Lower leg skin (tissue), 4 donors: Measurements from ENCODE around the gene TRMT112. TPM values are rescaled to one million over a fixed set of nuclear protein-coding genes. Genes with fewer than 3 reads are reported as not detected.
A peak's percentile ranks its signal among the peaks of the same experiment; 100 is the strongest.

ENCODE experiments used
- DNase-seq, 2 donors: peaks; one replicate each; pipeline ENCODE4 v3.0.0-alpha.2; 2019; ENCODE audit warnings: low spot score in 2 of 2
- H3K4me3 ChIP-seq: fragments of 200-600 bp; sonication (generic); 2 replicates; pipeline ENCODE4 v1.5.1; 2017; ENCODE audit warnings: mild to moderate bottlenecking, low read depth; ENCODE audit not compliant: poor library complexity, severe bottlenecking
- CTCF ChIP-seq, 3 donors: fragments of 450-650 bp; IDR thresholded peaks; one replicate each; pipeline ENCODE4 v1.5.1; 2016; ENCODE audit warnings: antibody characterized with exemption in 3 of 3, mild to moderate bottlenecking in 3 of 3, moderate library complexity in 2 of 3
- POLR2A ChIP-seq, 2 donors: fragments of 450-650 bp; IDR thresholded peaks; one replicate each; pipeline ENCODE4 v1.6.1; 2016 to 2017; ENCODE audit warnings: antibody characterized with exemption in 2 of 2, mild to moderate bottlenecking in 1 of 2, moderate library complexity in 1 of 2
- WGBS, 2 donors: methylation state at CpG; one replicate each; pipeline ENCODE4 v1.1.5; 2018; 5-methylcytosine and 5-hydroxymethylcytosine counted together
- intact Hi-C: fragments of 100-400 bp; cut with DNase I; formaldehyde crosslinking; loops from one replicate; pipeline ENCODE4 v1.15.0; 2023; ENCODE audit warnings: low total_unique reads
- total RNA-seq, 4 donors: library from RNA; depleted of rRNA; stranded (reverse); fragments of >200 nt; gene quantifications; one replicate each; pipeline ENCODE4 v1.1.0, GENCODE V29; 2016

Gene TRMT112
- total RNA-seq, 4 donors from 2014 or later: 199 to 356 (median 255) TPM

GRCh38 chr11:64337538-64338249, 20.3 kb upstream of the TRMT112 start:
- no peak overlapping the region for H3K4me3 ChIP-seq
- WGBS, 2 donors: 69 to 75% methylated on average over 8 of the region's 8 CpGs
- no peak for DNase-seq
- intact Hi-C loops: no loop called here
- TF ChIP-seq CTCF (IDR thresholded peaks at IDR 0.05) (no peak), POLR2A (IDR thresholded peaks at IDR 0.05) (no peak)

GRCh38 chr11:64334764-64335735, 17.7 kb upstream of the TRMT112 start:
- intact Hi-C loops: no loop called here
- peak in 1 of 2 donors; percentile 72 for DNase-seq
- 52 to 60% methylated on average over 13 of the region's 13 CpGs for WGBS, 2 donors
- H3K4me3 ChIP-seq: no peak overlapping the region
- TF ChIP-seq CTCF (IDR thresholded peaks at IDR 0.05): no peak
- no peak for TF ChIP-seq POLR2A (IDR thresholded peaks at IDR 0.05)

GRCh38 chr11:64333556-64333955, 16.2 kb upstream of the TRMT112 start:
- TF ChIP-seq POLR2A (IDR thresholded peaks at IDR 0.05) (no peak), CTCF (IDR thresholded peaks at IDR 0.05) (no peak)
- intact Hi-C loops: no loop called here
- no peak overlapping the region for H3K4me3 ChIP-seq
- no peak for DNase-seq
- WGBS, 2 donors: 92% methylated on average over 8 of the region's 8 CpGs

GRCh38 chr11:64331569-64332371, 14.4 kb upstream of the TRMT112 start:
- no peak overlapping the region for H3K4me3 ChIP-seq
- intact Hi-C loops: no loop called here
- 16 to 22% methylated on average over 16 to 20 of the region's 20 CpGs for WGBS, 2 donors
- TF ChIP-seq POLR2A (IDR thresholded peaks at IDR 0.05) (no peak), CTCF (IDR thresholded peaks at IDR 0.05) (no peak)
- DNase-seq: no peak

- no peak for TF ChIP-seq CTCF (IDR thresholded peaks at IDR 0.05)
- TF ChIP-seq POLR2A (IDR thresholded peaks at IDR 0.05): no peak
- 86% methylated on average over 11 of the region's 11 CpGs for WGBS, 2 donors
- no peak overlapping the region for H3K4me3 ChIP-seq
- intact Hi-C loops: no loop called here
- no peak for DNase-seq
These were observed 13.5 kb upstream of the TRMT112 start for GRCh38 chr11:64330888-64331287.
